GM12864 (cell line): ENCODE data around the gene PPM1D.

Experiments used
- DNase-seq: peaks from one replicate; pipeline ENCODE4 v3.0.0-alpha.2; 2011; ENCODE audit warnings: low read depth
- H3K4me3 ChIP-seq: 2 replicates; pipeline ENCODE4 v1.5.1; 2011; ENCODE audit warnings: mild to moderate bottlenecking, low read depth, low read length, control low read depth
- TF ChIP-seq, protein P1 (sequence below): IDR thresholded peaks from 2 replicates; pipeline ENCODE4 v1.5.1; 2011; ENCODE audit warnings: low read depth, mild to moderate bottlenecking, moderate library complexity, low read length, control low read depth, inconsistent platforms; ENCODE audit errors: missing control alignments

PPM1D gene

GRCh38 chr17:60695960-60696359 lies 96.0 kb downstream of the PPM1D start:
- TF ChIP-seq, protein P1, sequence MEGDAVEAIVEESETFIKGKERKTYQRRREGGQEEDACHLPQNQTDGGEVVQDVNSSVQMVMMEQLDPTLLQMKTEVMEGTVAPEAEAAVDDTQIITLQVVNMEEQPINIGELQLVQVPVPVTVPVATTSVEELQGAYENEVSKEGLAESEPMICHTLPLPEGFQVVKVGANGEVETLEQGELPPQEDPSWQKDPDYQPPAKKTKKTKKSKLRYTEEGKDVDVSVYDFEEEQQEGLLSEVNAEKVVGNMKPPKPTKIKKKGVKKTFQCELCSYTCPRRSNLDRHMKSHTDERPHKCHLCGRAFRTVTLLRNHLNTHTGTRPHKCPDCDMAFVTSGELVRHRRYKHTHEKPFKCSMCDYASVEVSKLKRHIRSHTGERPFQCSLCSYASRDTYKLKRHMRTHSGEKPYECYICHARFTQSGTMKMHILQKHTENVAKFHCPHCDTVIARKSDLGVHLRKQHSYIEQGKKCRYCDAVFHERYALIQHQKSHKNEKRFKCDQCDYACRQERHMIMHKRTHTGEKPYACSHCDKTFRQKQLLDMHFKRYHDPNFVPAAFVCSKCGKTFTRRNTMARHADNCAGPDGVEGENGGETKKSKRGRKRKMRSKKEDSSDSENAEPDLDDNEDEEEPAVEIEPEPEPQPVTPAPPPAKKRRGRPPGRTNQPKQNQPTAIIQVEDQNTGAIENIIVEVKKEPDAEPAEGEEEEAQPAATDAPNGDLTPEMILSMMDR: no peak
- H3K4me3 ChIP-seq: no peak overlapping the region
- DNase-seq: no peak

GRCh38 chr17:60699090-60699489 lies 99.1 kb downstream of the PPM1D start:
- H3K4me3 ChIP-seq: no peak overlapping the region
- no peak for DNase-seq
- TF ChIP-seq, protein P1: no peak

DNA sequence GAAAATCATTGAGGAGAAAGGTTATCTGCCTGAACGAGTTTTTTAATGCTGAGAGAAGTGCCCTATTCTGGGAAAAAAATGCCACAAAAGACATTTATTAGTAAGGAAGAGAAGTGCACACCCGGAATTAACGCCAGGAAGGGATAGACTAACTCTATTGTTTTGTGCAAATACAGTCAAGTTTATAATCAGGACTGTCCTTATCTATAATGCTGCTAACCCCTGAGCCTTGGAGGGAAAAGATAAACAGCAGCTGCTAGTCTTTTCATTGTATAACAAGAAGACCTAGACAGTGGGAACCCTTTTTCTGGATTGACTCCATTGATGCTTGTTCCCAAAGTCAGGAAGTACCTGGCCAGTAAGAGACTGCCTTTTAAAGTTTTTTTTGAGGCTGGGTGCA lies 104.2 kb downstream of the PPM1D start:
- H3K4me3 ChIP-seq: no peak overlapping the region
- DNase-seq: no peak
- TF ChIP-seq, protein P1: no peak

DNA sequence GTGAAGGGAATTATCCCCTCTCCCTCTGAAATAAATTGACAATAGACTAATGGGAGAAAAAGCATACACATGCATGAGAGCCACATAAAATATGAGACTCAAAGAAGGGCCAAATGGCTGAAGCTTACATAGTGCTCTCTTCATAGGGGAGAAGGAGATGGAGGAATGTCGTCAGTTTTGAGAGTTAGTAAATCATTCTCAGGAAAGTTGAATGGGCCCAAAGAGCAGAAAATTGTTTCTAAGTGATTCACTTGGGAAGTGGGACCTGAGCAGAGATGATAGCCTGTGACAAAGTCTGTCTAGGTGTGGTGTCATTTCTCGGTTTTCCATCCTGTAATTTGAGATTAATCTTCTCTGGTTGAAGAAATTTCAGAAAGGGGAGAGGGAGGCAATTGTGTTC lies 112.7 kb downstream of the PPM1D start:
- TF ChIP-seq, protein P1: no peak
- DNase-seq: no peak
- H3K4me3 ChIP-seq: no peak overlapping the region

DNA sequence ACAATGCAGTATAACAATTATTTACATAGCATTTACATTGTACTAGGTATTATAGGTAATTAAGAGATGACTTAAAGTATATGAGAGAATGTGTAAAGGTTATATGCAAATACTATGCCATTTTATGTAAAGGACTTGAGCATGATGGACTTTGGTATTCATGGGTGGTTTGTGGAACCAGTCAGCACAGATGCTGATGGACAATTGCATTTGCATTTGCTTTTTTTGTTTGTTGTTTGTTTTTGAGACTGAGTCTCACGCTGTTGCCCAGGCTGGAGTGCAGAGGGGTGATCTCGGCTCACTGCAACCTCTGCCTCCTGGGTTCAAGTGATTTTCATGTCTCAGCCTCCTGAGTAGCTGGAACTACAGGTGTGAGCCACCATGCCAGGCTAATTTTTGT lies 113.6 kb downstream of the PPM1D start:
- TF ChIP-seq, protein P1: no peak
- H3K4me3 ChIP-seq: no peak overlapping the region
- DNase-seq: no peak
